Neuronal stem cell (in vitro differentiated cells): ENCODE measurements around the gene ATRN.

ENCODE experiments used
- DNase-seq: peaks from one replicate; pipeline ENCODE4 v3.0.0-alpha.2; 2013; ENCODE audit warnings: low spot score
- H2AFZ ChIP-seq: one replicate; pipeline ENCODE4 v1.6.1; 2013; ENCODE audit warnings: mild to moderate bottlenecking, low read length, inconsistent platforms
- H2AK5ac ChIP-seq: 2 replicates; pipeline ENCODE4 v1.6.1; 2013; ENCODE audit warnings: low read depth, mild to moderate bottlenecking, inconsistent platforms, low read length, moderate library complexity, mixed read lengths
- H2BK120ac ChIP-seq: 2 replicates; pipeline ENCODE4 v1.6.1; 2013; ENCODE audit warnings: low read depth, mild to moderate bottlenecking, inconsistent platforms, low read length, moderate library complexity, mixed read lengths
- H2BK12ac ChIP-seq: one replicate; pipeline ENCODE4 v1.6.1; 2013; ENCODE audit warnings: low read length, inconsistent platforms
- H2BK15ac ChIP-seq: 2 replicates; pipeline ENCODE4 v1.6.1; 2013; ENCODE audit warnings: mild to moderate bottlenecking, low read length, inconsistent platforms, mixed read lengths
- H2BK5ac ChIP-seq: one replicate; pipeline ENCODE4 v1.6.1; 2013; ENCODE audit warnings: inconsistent platforms, mild to moderate bottlenecking, low read length, moderate library complexity
- H3K14ac ChIP-seq: one replicate; pipeline ENCODE4 v1.6.1; 2013; ENCODE audit warnings: low read length, inconsistent platforms
- H3K18ac ChIP-seq: 2 replicates; pipeline ENCODE4 v1.6.1; 2013; ENCODE audit warnings: low read length, inconsistent platforms
- H3K23ac ChIP-seq: 2 replicates; pipeline ENCODE4 v1.6.1; 2013; ENCODE audit warnings: low read depth, mild to moderate bottlenecking, mixed read lengths, low read length, inconsistent platforms; ENCODE audit not compliant: poor library complexity
- H3K27ac ChIP-seq: replicated peaks from 3 replicates; pipeline ENCODE4 v1.5.1; 2013; ENCODE audit warnings: low read length, inconsistent platforms
- H3K27me3 ChIP-seq, 3 experiments: 2 replicates each; pipeline ENCODE4 v1.6.1; 2013; ENCODE audit warnings: low read length in 3 of 3, mild to moderate bottlenecking in 2 of 3, inconsistent platforms in 1 of 3, low read depth in 1 of 3, mixed read lengths in 1 of 3, moderate library complexity in 1 of 3; ENCODE audit not compliant: control insufficient read depth in 3 of 3, insufficient read depth in 3 of 3
- H3K36me3 ChIP-seq, 2 donors: replicated peaks in 1 of 2; 2 replicates each; pipeline ENCODE4 v1.6.1; 2013; ENCODE audit warnings: low read length in 2 of 2; ENCODE audit not compliant: control insufficient read depth in 2 of 2, insufficient read depth in 2 of 2
- H3K4ac ChIP-seq: 2 replicates; pipeline ENCODE4 v1.6.1; 2013; ENCODE audit warnings: inconsistent platforms, mild to moderate bottlenecking, low read length, moderate library complexity
- H3K4me1 ChIP-seq, 2 donors: 1 replicate in 1 of 2; 2 replicates in 1 of 2; pipeline ENCODE4 v1.6.1; 2013; ENCODE audit warnings: low read length in 2 of 2, low read depth in 1 of 2; ENCODE audit not compliant: control insufficient read depth in 2 of 2, insufficient read depth in 1 of 2
- H3K4me2 ChIP-seq: one replicate; pipeline ENCODE4 v1.6.1; 2013; ENCODE audit warnings: mild to moderate bottlenecking, low read length, inconsistent platforms; ENCODE audit not compliant: insufficient read depth, poor library complexity, severe bottlenecking
- H3K4me3 ChIP-seq, 2 donors: 2 replicates each; pipeline ENCODE4 v1.5.1; 2013; ENCODE audit warnings: low read length in 2 of 2, mild to moderate bottlenecking in 2 of 2, inconsistent platforms in 1 of 2, moderate library complexity in 1 of 2
- H3K79me1 ChIP-seq: one replicate; pipeline ENCODE4 v1.6.1; 2013; ENCODE audit warnings: low read depth, mild to moderate bottlenecking, inconsistent platforms, low read length, moderate library complexity
- H3K9ac ChIP-seq: one replicate; pipeline ENCODE4 v1.6.1; 2013; ENCODE audit warnings: mild to moderate bottlenecking, low read depth, low read length, inconsistent platforms; ENCODE audit not compliant: poor library complexity
- H3K9me3 ChIP-seq, 2 donors: replicated peaks in 1 of 2; 2 replicates each; pipeline versions ENCODE3 to v1.6.1; 2013; ENCODE audit warnings: low read length in 2 of 2, mild to moderate bottlenecking in 2 of 2, inconsistent platforms in 1 of 2, low read depth in 1 of 2, mixed read lengths in 1 of 2, moderate library complexity in 1 of 2; ENCODE audit not compliant: control insufficient read depth in 2 of 2, insufficient read depth in 1 of 2
- H4K8ac ChIP-seq: one replicate; pipeline ENCODE4 v1.6.1; 2013; ENCODE audit warnings: low read depth, mild to moderate bottlenecking, inconsistent platforms, low read length, moderate library complexity
- H4K91ac ChIP-seq: one replicate; pipeline ENCODE4 v1.6.1; 2013; ENCODE audit warnings: low read length, low read depth, mild to moderate bottlenecking, inconsistent platforms; ENCODE audit not compliant: poor library complexity
- WGBS, 2 donors: extraction: QIAGEN DNeasy Blood & Tissue Kit; methylation state at CpG; one replicate each; pipeline ENCODE4 v1.1.7; 2013; ENCODE audit warnings: missing lambda C conversion rate in 2 of 2, mixed read lengths in 1 of 2; ENCODE audit not compliant: insufficient read length in 2 of 2, insufficient replicate concordance in 1 of 2; ENCODE audit errors: extremely low coverage in 2 of 2; 5-methylcytosine and 5-hydroxymethylcytosine counted together

Gene ATRN

DNA sequence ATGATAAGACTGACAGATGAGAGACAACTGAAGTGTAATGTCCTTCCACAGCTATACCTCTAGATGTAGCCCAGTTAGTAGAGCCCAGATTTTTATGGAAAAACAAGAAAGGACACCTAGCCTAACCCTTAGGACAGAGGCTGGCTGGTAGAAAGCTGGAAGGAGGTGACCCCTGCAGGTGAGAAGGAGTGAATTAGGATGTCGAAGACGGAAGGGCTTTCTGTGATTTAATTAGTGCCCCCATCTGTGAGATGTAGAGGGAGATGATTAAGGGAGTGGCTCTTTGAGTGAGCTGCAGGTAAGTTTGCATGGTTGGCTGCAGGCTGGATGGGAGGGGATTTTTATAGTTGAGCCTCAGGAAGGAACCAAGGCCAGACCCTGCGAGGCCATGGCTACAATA lies 109.6 kb downstream of the ATRN start:
- no peak overlapping the region for H3K4ac ChIP-seq
- H3K18ac ChIP-seq: no peak overlapping the region
- no peak overlapping the region for H2BK15ac ChIP-seq
- no peak overlapping the region for H3K4me2 ChIP-seq
- no peak overlapping the region for H3K27ac ChIP-seq
- no peak overlapping the region for H2BK120ac ChIP-seq
- no peaks in the 10 kb centered on the region for H3K27me3 ChIP-seq
- H3K23ac ChIP-seq: no peak overlapping the region
- no peak overlapping the region for H2AK5ac ChIP-seq
- H3K9me3 ChIP-seq: no peaks in the 10 kb centered on the region
- H3K4me1 ChIP-seq: no peaks in the 10 kb centered on the region
- H3K79me1 ChIP-seq: no peaks in the 10 kb centered on the region
- no peak for DNase-seq
- no peak overlapping the region for H3K9ac ChIP-seq
- WGBS, 2 donors: no CpG with 5 or more reads among the region's 3 CpGs
- no peak overlapping the region for H4K8ac ChIP-seq
- no peak overlapping the region for H4K91ac ChIP-seq
- peaks cover 9 to 56% of the 10 kb centered on the region in 2 donors for H3K36me3 ChIP-seq
- H3K14ac ChIP-seq: no peak overlapping the region
- H2BK5ac ChIP-seq: no peak overlapping the region
- H3K4me3 ChIP-seq: no peak overlapping the region
- no peak overlapping the region for H2AFZ ChIP-seq
- no peak overlapping the region for H2BK12ac ChIP-seq

DNA sequence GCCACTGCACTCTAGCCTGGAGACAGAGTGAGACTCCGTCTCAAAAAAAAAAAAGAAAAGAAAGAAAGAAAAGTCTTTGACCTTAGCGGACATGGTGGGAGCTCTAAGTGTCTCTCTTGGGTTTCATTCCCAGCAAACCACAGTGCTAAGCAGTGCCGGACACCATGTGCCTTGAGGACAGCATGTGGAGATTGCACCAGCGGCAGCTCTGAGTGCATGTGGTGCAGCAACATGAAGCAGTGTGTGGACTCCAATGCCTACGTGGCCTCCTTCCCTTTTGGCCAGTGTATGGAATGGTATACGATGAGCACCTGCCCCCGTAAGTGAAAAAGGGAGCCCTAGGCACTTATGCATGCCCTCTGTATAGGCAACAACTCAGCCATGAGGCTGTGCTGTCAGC lies 112.9 kb downstream of the ATRN start:
- H3K4ac ChIP-seq: no peak overlapping the region
- no peak overlapping the region for H3K23ac ChIP-seq
- no CpG with 5 or more reads among the region's 7 CpGs for WGBS, 2 donors
- no peak overlapping the region for H2BK15ac ChIP-seq
- H3K4me3 ChIP-seq: peak overlapping the region in 1 of 2 donors; percentile 67
- H4K8ac ChIP-seq: no peak overlapping the region
- no peak overlapping the region for H3K27ac ChIP-seq
- H3K9me3 ChIP-seq: peaks cover 0 to 12% of the 10 kb centered on the region in 2 donors
- H3K79me1 ChIP-seq: no peaks in the 10 kb centered on the region
- no peak overlapping the region for H2AK5ac ChIP-seq
- H2AFZ ChIP-seq: no peak overlapping the region
- H3K14ac ChIP-seq: no peak overlapping the region
- H3K36me3 ChIP-seq: peaks cover 3 to 45% of the 10 kb centered on the region in 2 donors
- no peak overlapping the region for H3K18ac ChIP-seq
- H2BK5ac ChIP-seq: no peak overlapping the region
- DNase-seq: no peak
- H3K4me2 ChIP-seq: no peak overlapping the region
- H3K4me1 ChIP-seq: no peaks in the 10 kb centered on the region
- H3K27me3 ChIP-seq: no peaks in the 10 kb centered on the region
- no peak overlapping the region for H3K9ac ChIP-seq
- H4K91ac ChIP-seq: no peak overlapping the region
- H2BK12ac ChIP-seq: no peak overlapping the region
- no peak overlapping the region for H2BK120ac ChIP-seq

GRCh38 chr20:3586093-3586492 lies 115.3 kb downstream of the ATRN start:
- H3K27me3 ChIP-seq: no peaks in the 10 kb centered on the region
- H3K9ac ChIP-seq: no peak overlapping the region
- no peak overlapping the region for H2AK5ac ChIP-seq
- no peak overlapping the region for H3K18ac ChIP-seq
- H3K4ac ChIP-seq: no peak overlapping the region
- no peak overlapping the region for H3K27ac ChIP-seq
- no peak overlapping the region for H2BK15ac ChIP-seq
- no peak for DNase-seq
- H3K4me1 ChIP-seq: no peaks in the 10 kb centered on the region
- no CpG with 5 or more reads among the region's 1 CpG for WGBS, 2 donors
- H4K91ac ChIP-seq: no peak overlapping the region
- no peak overlapping the region for H3K23ac ChIP-seq
- no peaks in the 10 kb centered on the region for H3K79me1 ChIP-seq
- no peak overlapping the region for H3K14ac ChIP-seq
- H3K9me3 ChIP-seq: peaks cover 0 to 14% of the 10 kb centered on the region in 2 donors
- H3K36me3 ChIP-seq: peaks cover 5 to 48% of the 10 kb centered on the region in 2 donors
- no peak overlapping the region for H3K4me3 ChIP-seq
- no peak overlapping the region for H4K8ac ChIP-seq
- no peak overlapping the region for H2BK5ac ChIP-seq
- no peak overlapping the region for H2BK12ac ChIP-seq
- H3K4me2 ChIP-seq: no peak overlapping the region
- no peak overlapping the region for H2BK120ac ChIP-seq
- no peak overlapping the region for H2AFZ ChIP-seq

- H3K27ac ChIP-seq: no peak overlapping the region
- H2AK5ac ChIP-seq: no peak overlapping the region
- no peaks in the 10 kb centered on the region for H3K4me1 ChIP-seq
- no peak overlapping the region for H3K14ac ChIP-seq
- no peak overlapping the region for H3K4ac ChIP-seq
- H2BK5ac ChIP-seq: no peak overlapping the region
- WGBS, 2 donors: no CpG with 5 or more reads among the region's 1 CpG
- no peak overlapping the region for H3K9ac ChIP-seq
- no peak overlapping the region for H3K4me3 ChIP-seq
- H2BK12ac ChIP-seq: no peak overlapping the region
- no peak overlapping the region for H2AFZ ChIP-seq
- no peak overlapping the region for H3K18ac ChIP-seq
- DNase-seq: no peak
- H3K36me3 ChIP-seq: peaks cover 14 to 60% of the 10 kb centered on the region in 2 donors
- no peaks in the 10 kb centered on the region for H3K27me3 ChIP-seq
- no peak overlapping the region for H4K91ac ChIP-seq
- no peak overlapping the region for H4K8ac ChIP-seq
- peaks cover 0 to 14% of the 10 kb centered on the region in 2 donors for H3K9me3 ChIP-seq
- no peaks in the 10 kb centered on the region for H3K79me1 ChIP-seq
- H3K23ac ChIP-seq: no peak overlapping the region
- no peak overlapping the region for H3K4me2 ChIP-seq
- no peak overlapping the region for H2BK15ac ChIP-seq
- H2BK120ac ChIP-seq: no peak overlapping the region
These were observed 119.3 kb downstream of the ATRN start for GRCh38 chr20:3590164-3590563.
